Bronchus fibroblast of lung (primary cell): ENCODE data around the gene NRP1. TPM values are rescaled to one million over a fixed set of nuclear protein-coding genes. Genes with fewer than 3 reads are reported as not detected.

Source experiments
- total RNA-seq: library from RNA; depleted of rRNA; stranded (reverse); fragments of >200 nt; gene quantifications from 2 replicates; pipeline ENCODE4 v1.2.3, GENCODE V29; 2015

Gene NRP1
- 131 and 147 TPM in 2 replicates for total RNA-seq

DNA sequence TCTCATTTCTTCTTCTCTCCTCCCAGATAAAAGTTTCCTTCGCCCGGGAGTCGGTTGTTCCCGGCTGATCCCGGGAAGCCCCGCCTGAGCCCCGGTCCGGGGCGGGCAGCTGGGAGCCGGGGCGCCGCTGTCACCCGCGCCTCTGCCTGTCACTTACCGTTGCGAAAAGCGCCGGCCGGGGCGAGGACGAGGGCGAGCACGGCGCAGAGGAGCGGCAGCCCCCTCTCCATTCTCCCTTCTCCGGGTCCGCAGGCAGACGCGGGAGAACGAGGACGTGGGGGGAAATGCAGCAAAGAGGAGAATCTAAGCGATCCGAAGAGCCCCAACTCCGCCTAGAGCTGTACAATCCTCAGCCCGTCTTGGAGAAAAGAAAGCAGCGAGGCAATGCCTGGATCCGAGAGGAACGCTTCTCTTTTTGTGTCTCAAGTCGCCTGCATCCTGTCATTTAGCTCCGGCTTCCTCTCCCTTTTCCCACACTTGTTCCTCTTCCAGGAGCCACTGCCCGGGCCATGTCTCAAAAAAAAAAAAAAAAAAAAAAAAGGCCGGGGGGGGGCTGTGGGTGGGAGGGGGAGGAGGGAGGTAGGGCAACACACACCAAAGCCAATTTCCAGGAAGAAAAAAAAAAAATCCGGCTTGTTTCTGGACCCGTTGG is at the start of gene NRP1:
NRP1 (minus strand) TSS at position 515 of the 652 bp plus-strand sequence; CDS start at position 230, 285 bp downstream.

